HepG2 (cell line): Measurements from ENCODE around the gene CA11. TPM values are rescaled to one million over a fixed set of nuclear protein-coding genes. Genes with fewer than 3 reads are reported as not detected.
A peak's percentile ranks its signal among the peaks of the same experiment; 100 is the strongest.

Experiments
- PHF8 ChIP-seq: sonication (generic); formaldehyde crosslinking; IDR thresholded peaks from 2 replicates; pipeline ENCODE4 v1.5.0; 2020; ENCODE audit warnings: missing genetic modification reagents
- SP5 ChIP-seq: IDR thresholded peaks from 2 replicates; pipeline ENCODE4 v1.6.1; 2016; ENCODE audit warnings: low read depth, borderline replicate concordance
- ZNF333 ChIP-seq: sonication (generic); formaldehyde crosslinking; IDR thresholded peaks from 2 replicates; pipeline ENCODE4 v1.4.0; 2020; ENCODE audit warnings: mild to moderate bottlenecking, missing genetic modification reagents, borderline replicate concordance
- polyA plus RNA-seq, 8 experiments: library from polyadenylated mRNA; depleted of rRNA in 3 of 8; stranded (reverse) in 7 of 8; unstranded in 1 of 8; fragments of >200 nt; fragmentation: Illumina TruSeq in 4 of 8; extraction: Trizol in 4 of 8; gene quantifications; 2 replicates each; pipeline versions ENCODE4 v1.2.1 to v1.2.3, GENCODE V29; 2011 to 2016; ENCODE audit warnings: low read depth in 4 of 8, missing spikeins in 1 of 8, mixed read lengths in 1 of 8; ENCODE audit not compliant: insufficient read depth in 1 of 8
- total RNA-seq, 5 experiments: library from RNA; depleted of rRNA; stranded (reverse); fragments of >200 nt; fragmentation: Illumina TruSeq; extraction: Trizol; gene quantifications; 2 replicates each; pipeline ENCODE4 v1.2.3, GENCODE V29; 2016; ENCODE audit warnings: low read depth in 1 of 5
- TF ChIP-seq, protein P1 (sequence below): sonication (generic); formaldehyde crosslinking; IDR thresholded peaks from one replicate; pipeline ENCODE4 v1.5.1; 2020; ENCODE audit warnings: mild to moderate bottlenecking, missing genetic modification reagents; ENCODE audit errors: not compliant biosample characterization

Gene CA11
- total and polyA plus RNA-seq, 2 of the 13 experiments (the other 11 are each of a cell fraction or from before 2014, with no cell fraction given): 0.41 to 0.58 TPM

DNA sequence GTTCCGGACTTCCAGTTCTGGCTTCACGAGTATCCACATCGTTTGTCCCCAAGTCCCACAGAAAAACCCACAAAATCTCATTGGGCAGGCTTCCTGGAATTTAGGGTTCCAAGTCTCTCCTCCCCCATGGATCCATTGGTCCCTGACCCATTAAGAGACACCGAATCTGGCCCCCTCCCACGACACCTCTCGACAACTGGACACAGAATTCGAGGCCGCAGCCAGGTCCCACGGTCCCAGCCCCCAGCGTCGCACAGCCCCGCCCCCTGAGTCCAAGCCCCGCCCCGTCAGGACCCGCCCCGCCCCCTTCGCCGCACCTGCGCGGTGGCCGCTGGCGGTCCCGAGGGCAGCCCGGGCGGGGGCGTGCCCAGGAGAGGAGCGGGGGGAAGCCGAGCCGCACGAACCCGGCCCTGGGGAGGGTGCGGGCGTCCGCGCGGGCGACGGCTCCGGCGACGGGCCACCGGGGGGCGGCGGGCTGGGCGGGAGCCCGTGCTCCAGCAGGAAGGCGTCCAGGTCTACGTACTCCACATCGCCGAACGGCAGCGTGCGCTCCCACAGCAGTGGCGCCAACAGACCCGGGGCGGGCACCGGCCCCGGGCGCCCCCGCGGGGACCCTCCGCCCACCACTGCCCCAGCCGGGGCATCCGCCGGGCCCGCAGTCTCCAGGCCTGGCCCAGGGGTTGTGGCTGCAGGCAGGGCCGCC, 10.6 kb downstream of the CA11 start (continued):
- TF ChIP-seq SP5 (0 out of 2 replicates have a peak, but pooled peaks have one; percentile 11), PHF8 (CRISPR knock-in tag) (no peak), ZNF333 (CRISPR knock-in tag) (0 out of 2 replicates have a peak, but pooled peaks have one; percentile 14)
- TF ChIP-seq, protein P1, sequence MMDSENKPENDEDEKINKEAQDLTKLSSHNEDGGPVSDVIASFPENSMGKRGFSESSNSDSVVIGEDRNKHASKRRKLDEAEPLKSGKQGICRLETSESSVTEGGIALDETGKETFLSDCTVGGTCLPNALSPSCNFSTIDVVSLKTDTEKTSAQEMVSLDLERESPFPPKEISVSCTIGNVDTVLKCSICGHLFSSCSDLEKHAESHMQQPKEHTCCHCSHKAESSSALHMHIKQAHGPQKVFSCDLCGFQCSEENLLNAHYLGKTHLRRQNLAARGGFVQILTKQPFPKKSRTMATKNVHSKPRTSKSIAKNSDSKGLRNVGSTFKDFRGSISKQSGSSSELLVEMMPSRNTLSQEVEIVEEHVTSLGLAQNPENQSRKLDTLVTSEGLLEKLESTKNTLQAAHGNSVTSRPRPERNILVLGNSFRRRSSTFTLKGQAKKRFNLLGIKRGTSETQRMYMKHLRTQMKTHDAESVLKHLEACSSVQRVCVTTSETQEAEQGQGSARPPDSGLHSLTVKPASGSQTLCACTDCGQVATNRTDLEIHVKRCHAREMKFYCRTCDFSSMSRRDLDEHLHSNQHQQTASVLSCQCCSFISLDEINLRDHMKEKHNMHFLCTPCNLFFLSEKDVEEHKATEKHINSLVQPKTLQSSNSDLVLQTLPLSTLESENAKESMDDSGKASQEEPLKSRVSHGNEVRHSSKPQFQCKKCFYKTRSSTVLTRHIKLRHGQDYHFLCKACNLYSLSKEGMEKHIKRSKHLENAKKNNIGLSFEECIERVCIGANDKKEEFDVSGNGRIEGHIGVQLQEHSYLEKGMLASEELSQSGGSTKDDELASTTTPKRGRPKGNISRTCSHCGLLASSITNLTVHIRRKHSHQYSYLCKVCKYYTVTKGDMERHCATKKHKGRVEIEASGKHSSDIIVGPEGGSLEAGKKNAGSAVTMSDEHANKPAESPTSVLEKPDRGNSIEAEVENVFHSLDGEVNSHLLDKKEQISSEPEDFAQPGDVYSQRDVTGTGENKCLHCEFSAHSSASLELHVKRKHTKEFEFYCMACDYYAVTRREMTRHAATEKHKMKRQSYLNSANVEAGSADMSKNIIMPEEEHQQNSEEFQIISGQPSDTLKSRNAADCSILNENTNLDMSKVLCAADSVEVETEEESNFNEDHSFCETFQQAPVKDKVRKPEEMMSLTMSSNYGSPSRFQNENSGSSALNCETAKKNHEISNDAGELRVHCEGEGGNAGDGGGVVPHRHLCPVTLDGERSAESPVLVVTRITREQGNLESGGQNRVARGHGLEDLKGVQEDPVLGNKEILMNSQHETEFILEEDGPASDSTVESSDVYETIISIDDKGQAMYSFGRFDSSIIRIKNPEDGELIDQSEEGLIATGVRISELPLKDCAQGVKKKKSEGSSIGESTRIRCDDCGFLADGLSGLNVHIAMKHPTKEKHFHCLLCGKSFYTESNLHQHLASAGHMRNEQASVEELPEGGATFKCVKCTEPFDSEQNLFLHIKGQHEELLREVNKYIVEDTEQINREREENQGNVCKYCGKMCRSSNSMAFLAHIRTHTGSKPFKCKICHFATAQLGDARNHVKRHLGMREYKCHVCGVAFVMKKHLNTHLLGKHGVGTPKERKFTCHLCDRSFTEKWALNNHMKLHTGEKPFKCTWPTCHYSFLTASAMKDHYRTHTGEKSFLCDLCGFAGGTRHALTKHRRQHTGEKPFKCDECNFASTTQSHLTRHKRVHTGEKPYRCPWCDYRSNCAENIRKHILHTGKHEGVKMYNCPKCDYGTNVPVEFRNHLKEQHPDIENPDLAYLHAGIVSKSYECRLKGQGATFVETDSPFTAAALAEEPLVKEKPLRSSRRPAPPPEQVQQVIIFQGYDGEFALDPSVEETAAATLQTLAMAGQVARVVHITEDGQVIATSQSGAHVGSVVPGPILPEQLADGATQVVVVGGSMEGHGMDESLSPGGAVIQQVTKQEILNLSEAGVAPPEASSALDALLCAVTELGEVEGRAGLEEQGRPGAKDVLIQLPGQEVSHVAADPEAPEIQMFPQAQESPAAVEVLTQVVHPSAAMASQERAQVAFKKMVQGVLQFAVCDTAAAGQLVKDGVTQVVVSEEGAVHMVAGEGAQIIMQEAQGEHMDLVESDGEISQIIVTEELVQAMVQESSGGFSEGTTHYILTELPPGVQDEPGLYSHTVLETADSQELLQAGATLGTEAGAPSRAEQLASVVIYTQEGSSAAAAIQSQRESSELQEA (CRISPR knock-in tag): no peak
